Osteocyte (in vitro differentiated cells): ENCODE data around the gene RPS4Y1. TPM values are rescaled to one million over a fixed set of nuclear protein-coding genes. Genes with fewer than 3 reads are reported as not detected.

Experiments
- DNase-seq: peaks from one replicate; pipeline ENCODE4 v3.0.0; 2021; ENCODE audit warnings: mixed read lengths; ENCODE audit not compliant: unreplicated experiment; ENCODE audit errors: extremely low spot score
- H3K27ac Mint-ChIP-seq: one replicate; pipeline ENCODE4 v1.8.0; 2021; ENCODE audit warnings: mild to moderate bottlenecking, mixed read lengths; ENCODE audit not compliant: unreplicated experiment
- H3K27me3 Mint-ChIP-seq: one replicate; pipeline ENCODE4 v1.8.0; 2021; ENCODE audit warnings: mixed read lengths; ENCODE audit not compliant: unreplicated experiment
- H3K36me3 Mint-ChIP-seq: one replicate; pipeline ENCODE4 v1.8.0; 2021; ENCODE audit warnings: mixed read lengths; ENCODE audit not compliant: unreplicated experiment
- H3K4me1 Mint-ChIP-seq: one replicate; pipeline ENCODE4 v1.8.0; 2021; ENCODE audit warnings: mixed read lengths; ENCODE audit not compliant: unreplicated experiment
- H3K4me3 Mint-ChIP-seq: one replicate; pipeline ENCODE4 v1.8.0; 2021; ENCODE audit warnings: mild to moderate bottlenecking, moderate library complexity, mixed read lengths; ENCODE audit not compliant: unreplicated experiment
- H3K9me3 Mint-ChIP-seq: one replicate; pipeline ENCODE4 v1.8.0; 2021; ENCODE audit warnings: mixed read lengths; ENCODE audit not compliant: unreplicated experiment
- total RNA-seq: library from RNA; stranded (reverse); gene quantifications from 2 replicates; pipeline ENCODE4 v1.2.1, GENCODE V29; 2021
- TF ChIP-seq, protein P1 (sequence below): fragments of 200-600 bp; sonication (generic); IDR thresholded peaks from 2 replicates; pipeline ENCODE4 v1.5.0; 2021; ENCODE audit warnings: antibody characterized with exemption, mild to moderate bottlenecking, moderate library complexity

The RPS4Y1 gene
- total RNA-seq, 1 donor from 2014 or later = not detected

DNA sequence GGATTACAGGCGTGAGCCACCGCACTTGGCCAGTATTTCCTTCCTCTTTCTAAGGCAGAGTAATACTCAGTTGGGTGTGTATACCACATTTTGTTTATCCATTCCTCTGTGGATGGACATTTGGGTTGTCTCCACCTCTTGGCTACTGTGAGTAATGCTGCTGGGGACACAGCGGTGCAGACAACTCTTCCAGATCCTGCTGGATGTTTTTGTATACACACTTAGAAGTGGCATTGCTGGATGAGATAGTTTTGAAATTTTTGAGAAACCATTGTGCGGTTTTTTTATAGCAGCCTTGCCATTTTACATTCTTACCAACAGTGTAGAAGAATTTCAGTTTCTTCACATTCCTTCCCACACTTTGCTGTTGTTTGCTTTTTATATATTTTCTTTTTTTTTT, 16.3 kb downstream of the RPS4Y1 start:
- Mint-ChIP-seq H3K4me1 (no peaks in the 10 kb centered on the region), H3K27ac (no peak overlapping the region), H3K4me3 (no peak overlapping the region), H3K36me3 (no peaks in the 10 kb centered on the region), H3K27me3 (no peaks in the 10 kb centered on the region), H3K9me3 (no peaks in the 10 kb centered on the region)
- no peak for DNase-seq
- TF ChIP-seq, protein P1, sequence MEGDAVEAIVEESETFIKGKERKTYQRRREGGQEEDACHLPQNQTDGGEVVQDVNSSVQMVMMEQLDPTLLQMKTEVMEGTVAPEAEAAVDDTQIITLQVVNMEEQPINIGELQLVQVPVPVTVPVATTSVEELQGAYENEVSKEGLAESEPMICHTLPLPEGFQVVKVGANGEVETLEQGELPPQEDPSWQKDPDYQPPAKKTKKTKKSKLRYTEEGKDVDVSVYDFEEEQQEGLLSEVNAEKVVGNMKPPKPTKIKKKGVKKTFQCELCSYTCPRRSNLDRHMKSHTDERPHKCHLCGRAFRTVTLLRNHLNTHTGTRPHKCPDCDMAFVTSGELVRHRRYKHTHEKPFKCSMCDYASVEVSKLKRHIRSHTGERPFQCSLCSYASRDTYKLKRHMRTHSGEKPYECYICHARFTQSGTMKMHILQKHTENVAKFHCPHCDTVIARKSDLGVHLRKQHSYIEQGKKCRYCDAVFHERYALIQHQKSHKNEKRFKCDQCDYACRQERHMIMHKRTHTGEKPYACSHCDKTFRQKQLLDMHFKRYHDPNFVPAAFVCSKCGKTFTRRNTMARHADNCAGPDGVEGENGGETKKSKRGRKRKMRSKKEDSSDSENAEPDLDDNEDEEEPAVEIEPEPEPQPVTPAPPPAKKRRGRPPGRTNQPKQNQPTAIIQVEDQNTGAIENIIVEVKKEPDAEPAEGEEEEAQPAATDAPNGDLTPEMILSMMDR = no peak

DNA sequence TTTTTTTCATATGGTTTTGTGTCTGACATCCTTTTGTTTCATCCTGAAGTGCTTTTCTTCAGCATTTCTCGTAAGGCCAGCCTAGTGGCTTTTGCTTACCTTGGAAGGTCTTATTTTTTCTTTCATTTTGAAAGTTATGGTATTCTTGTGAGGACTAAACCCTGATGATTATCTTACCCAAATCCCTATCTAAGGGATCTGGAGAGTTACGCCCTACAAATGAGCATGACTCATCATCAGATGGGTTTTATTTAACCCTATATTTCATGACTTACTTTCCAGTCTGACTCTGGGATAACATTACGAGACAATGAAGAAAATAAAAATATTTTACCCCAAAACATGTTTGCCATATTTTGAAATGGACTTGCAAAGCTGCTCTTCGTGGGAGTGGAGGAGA, 18.4 kb downstream of the RPS4Y1 start:
- H3K27ac Mint-ChIP-seq = no peak overlapping the region
- H3K27me3 Mint-ChIP-seq = no peaks in the 10 kb centered on the region
- H3K9me3 Mint-ChIP-seq = no peaks in the 10 kb centered on the region
- H3K4me1 Mint-ChIP-seq = no peaks in the 10 kb centered on the region
- TF ChIP-seq, protein P1 = no peak
- no peak overlapping the region for H3K4me3 Mint-ChIP-seq
- no peak for DNase-seq
- H3K36me3 Mint-ChIP-seq = no peaks in the 10 kb centered on the region

DNA sequence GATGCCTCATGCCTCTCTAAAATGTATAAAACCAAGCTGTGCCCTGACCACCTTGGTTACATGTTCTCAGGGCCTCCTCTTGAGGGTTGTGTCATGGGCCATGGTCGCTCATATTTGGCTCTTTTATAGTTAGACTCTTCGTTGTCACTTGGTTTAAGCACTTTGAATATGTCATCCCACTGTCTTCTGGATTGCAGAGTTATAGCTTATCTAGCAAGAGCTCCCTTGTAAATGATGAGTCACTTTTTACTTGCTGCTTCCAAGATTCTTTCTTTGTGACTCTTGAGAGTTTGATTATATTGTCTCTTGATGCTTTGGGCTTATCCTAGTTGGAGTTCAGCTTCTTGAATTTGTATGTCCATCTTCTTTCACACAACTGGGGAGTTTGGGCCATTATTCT, 19.1 kb downstream of the RPS4Y1 start:
- no peaks in the 10 kb centered on the region for H3K36me3 Mint-ChIP-seq
- DNase-seq = no peak
- no peak overlapping the region for H3K4me3 Mint-ChIP-seq
- no peak overlapping the region for H3K27ac Mint-ChIP-seq
- H3K4me1 Mint-ChIP-seq = no peaks in the 10 kb centered on the region
- H3K27me3 Mint-ChIP-seq = no peaks in the 10 kb centered on the region
- TF ChIP-seq, protein P1 = no peak
- no peaks in the 10 kb centered on the region for H3K9me3 Mint-ChIP-seq

DNA sequence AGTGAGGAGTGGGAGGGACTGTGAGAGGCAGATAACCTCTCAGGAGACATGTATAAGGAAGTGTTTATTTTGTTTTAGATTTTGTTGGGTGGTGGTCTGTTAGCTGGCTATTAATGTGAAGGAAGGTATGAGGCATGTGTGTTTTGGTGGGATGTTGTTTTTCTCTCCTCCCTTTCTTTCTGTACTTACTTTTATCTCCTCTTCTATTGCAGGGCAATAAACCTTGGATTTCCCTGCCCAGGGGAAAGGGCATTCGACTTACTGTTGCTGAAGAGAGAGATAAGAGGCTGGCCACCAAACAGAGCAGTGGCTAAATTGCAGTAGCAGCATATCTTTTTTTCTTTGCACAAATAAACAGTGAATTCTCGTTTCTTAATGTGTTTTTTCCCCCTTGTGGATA, 25.2 kb downstream of the RPS4Y1 start:
- Mint-ChIP-seq H3K27ac (no peak overlapping the region), H3K4me1 (no peaks in the 10 kb centered on the region), H3K36me3 (no peaks in the 10 kb centered on the region)

DNA sequence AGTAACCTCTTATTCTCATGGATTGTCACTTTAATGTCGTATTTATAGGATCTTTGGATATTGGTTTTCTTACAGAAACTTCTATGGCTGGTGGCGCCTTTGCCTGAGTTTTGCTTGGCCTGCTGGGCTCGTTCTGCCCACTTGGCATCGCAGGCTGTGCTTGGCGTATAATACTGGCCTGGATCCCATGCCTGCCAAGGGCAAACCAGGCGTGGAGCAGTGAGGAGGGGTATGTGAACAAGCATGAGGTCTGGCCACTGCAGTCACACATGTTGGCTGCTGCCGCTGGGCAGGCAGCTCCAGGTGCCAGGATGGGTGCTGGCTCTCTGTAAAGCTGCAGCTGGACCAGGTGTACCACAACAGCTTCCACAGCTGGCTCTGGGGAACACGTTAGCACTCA, 26.1 kb downstream of the RPS4Y1 start:
- Mint-ChIP-seq H3K4me3 (no peak overlapping the region), H3K27me3 (no peaks in the 10 kb centered on the region), H3K36me3 (no peaks in the 10 kb centered on the region), H3K27ac (no peak overlapping the region), H3K9me3 (no peaks in the 10 kb centered on the region), H3K4me1 (no peaks in the 10 kb centered on the region)
- TF ChIP-seq, protein P1 = no peak
- DNase-seq = no peak

More for the DNA sequence above, 25.2 kb downstream of the RPS4Y1 start:
- H3K4me3 Mint-ChIP-seq = no peak overlapping the region
- TF ChIP-seq, protein P1 = no peak
- DNase-seq = no peak
- no peaks in the 10 kb centered on the region for H3K27me3 Mint-ChIP-seq
- H3K9me3 Mint-ChIP-seq = no peaks in the 10 kb centered on the region
